ENCODE measurements around the gene PNKD.

DNA sequence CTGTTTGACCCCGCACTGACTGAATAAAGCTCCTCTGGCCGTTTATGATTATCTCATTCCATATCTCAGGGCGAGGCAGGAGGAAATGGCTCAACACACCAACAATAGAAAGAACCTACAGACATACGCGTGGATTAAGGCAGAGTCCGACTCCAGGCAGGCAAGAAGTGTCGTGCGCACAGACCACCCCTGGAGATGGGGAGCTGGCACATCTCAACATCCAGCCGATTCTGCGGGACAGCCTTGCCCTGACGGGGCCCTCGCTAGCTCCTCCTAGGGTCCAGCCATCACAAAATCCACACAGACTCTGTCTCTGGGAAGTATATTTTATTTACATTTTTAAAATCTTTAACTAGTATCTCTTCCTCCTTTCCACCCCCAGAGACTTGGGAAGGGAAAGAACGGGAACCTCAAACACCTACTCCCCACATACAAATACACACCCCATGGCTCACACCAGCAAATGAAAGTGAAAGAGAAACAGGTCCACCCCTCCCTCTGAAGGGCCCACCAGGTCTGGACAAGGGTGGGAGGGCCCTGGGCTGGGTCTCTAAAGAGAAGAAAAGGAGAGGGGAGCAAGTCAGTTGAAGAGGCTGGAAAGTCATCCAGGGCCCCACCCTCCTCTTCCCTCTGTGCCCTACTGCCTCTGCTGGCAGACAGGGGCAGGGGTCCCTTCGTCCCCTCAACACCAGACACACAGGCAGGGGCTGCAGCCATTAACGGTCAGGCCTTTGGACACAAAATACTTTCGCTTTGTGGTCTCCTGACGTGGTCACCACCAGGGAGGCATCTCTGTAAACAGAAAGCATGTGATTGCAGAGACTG lies 6.3 kb upstream of the PNKD start:
- TF ChIP-seq, protein P1, sequence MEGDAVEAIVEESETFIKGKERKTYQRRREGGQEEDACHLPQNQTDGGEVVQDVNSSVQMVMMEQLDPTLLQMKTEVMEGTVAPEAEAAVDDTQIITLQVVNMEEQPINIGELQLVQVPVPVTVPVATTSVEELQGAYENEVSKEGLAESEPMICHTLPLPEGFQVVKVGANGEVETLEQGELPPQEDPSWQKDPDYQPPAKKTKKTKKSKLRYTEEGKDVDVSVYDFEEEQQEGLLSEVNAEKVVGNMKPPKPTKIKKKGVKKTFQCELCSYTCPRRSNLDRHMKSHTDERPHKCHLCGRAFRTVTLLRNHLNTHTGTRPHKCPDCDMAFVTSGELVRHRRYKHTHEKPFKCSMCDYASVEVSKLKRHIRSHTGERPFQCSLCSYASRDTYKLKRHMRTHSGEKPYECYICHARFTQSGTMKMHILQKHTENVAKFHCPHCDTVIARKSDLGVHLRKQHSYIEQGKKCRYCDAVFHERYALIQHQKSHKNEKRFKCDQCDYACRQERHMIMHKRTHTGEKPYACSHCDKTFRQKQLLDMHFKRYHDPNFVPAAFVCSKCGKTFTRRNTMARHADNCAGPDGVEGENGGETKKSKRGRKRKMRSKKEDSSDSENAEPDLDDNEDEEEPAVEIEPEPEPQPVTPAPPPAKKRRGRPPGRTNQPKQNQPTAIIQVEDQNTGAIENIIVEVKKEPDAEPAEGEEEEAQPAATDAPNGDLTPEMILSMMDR (conservative IDR thresholded peaks at IDR 0.05) = no peak
- TF ChIP-seq ZFX (IDR thresholded peaks at IDR 0.05) = no peak

All from C4-2B (cell line).